ENCODE data around the gene WASF3.
"Not testable (repeated sequence)": the region's sequence is repeated elsewhere in the genome, so short reads cannot be mapped to it uniquely, and the experiment has no call there.

WASF3 gene

DNA sequence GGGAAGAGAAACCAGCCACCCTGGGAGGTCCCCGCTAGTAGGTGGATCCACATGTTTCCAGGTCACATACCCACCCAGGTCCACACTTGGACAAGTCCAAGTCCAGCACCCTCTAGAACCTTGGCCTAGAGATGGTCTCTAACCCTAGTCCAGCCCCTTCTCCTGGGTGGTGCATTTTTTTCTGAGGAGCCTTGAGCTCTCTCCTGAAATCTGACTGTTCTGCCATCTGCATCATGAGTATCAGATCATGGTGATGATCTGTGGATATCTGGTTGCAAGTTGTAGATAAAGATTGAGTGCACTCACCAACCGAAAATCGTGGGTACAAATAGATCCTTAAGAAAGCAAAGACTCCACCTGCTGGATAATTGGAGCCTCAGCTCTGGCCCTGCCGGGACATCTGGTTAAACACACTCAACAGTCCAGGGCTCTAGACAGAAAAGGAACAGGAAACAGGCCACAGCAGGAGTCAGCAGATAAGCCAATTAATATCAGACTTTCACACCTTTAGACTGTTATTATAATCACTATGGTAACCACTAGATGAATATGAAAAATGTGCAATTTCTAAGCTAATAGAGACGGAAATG lies 162.0 kb downstream of the WASF3 start:
- DNase-seq (ENCODE audit: low read depth) = no peak

GRCh38 chr13:26721251-26722121 lies 164.0 kb downstream of the WASF3 start:
- peak; percentile 4 for DNase-seq (ENCODE audit: low read depth)

GRCh38 chr13:26722321-26722720 lies 164.8 kb downstream of the WASF3 start:
- no peak for DNase-seq (ENCODE audit: low read depth)

- not testable (repeated sequence) for DNase-seq (ENCODE audit: low read depth)
Measured at GRCh38 chr13:26723620-26724019, 166.1 kb downstream of the WASF3 start.

- no peak for DNase-seq (ENCODE audit: low read depth)
Measured at GRCh38 chr13:26726684-26727083, 169.2 kb downstream of the WASF3 start.

- DNase-seq (ENCODE audit: low read depth) = no peak
Measured at GRCh38 chr13:26727122-26727521, 169.6 kb downstream of the WASF3 start.

- DNase-seq (ENCODE audit: low read depth) = no peak
Measured at GRCh38 chr13:26727633-26728032, 170.2 kb downstream of the WASF3 start.

GRCh38 chr13:26735677-26736076 lies 178.2 kb downstream of the WASF3 start:
- no peak for DNase-seq (ENCODE audit: low read depth)
